OCI-LY3 (cell line): ENCODE data around the gene CLEC18B.

Experiments
- H2AFZ ChIP-seq: fragments of 200-600, 300-600 bp; shearing (Covaris generic); 2 replicates; pipeline ENCODE4 v1.6.0; 2014; ENCODE audit warnings: antibody characterized with exemption, low read depth, low read length
- H3K27ac ChIP-seq: fragments of 200-600, 300-600 bp; sonication (generic); 2 replicates; pipeline ENCODE4 v1.5.1; 2014; ENCODE audit warnings: mild to moderate bottlenecking, low read length, moderate library complexity, mixed read lengths
- H3K27me3 ChIP-seq: fragments of 200-600, 300-600 bp; sonication (generic); 2 replicates; pipeline ENCODE4 v1.6.1; 2014; ENCODE audit warnings: low read depth, low read length, mixed read lengths
- H3K36me3 ChIP-seq: fragments of 200-600, 300-600 bp; sonication (generic); replicated peaks from 2 replicates; pipeline ENCODE3; 2014; ENCODE audit warnings: low read depth, low read length, mixed read lengths
- H3K4me1 ChIP-seq: fragments of 300-600, 200-600 bp; sonication (generic); 2 replicates; pipeline ENCODE4 v1.6.1; 2014; ENCODE audit warnings: low read length, mixed read lengths
- H3K4me2 ChIP-seq: fragments of 200-600, 300-600 bp; sonication (generic); 2 replicates; pipeline ENCODE4 v1.6.1; 2014; ENCODE audit warnings: low read length, mixed read lengths
- H3K4me3 ChIP-seq: fragments of 300-600, 200-600 bp; sonication (generic); 2 replicates; pipeline ENCODE4 v1.5.1; 2014; ENCODE audit warnings: antibody characterized with exemption, mild to moderate bottlenecking, low read length, moderate library complexity
- H3K79me2 ChIP-seq: fragments of 300-600, 200-600 bp; shearing (Covaris generic); 2 replicates; pipeline ENCODE4 v1.6.1; 2014; ENCODE audit warnings: mild to moderate bottlenecking, low read length, mixed read lengths
- H3K9ac ChIP-seq: fragments of 300-600, 200-600 bp; shearing (Covaris generic); 2 replicates; pipeline ENCODE4 v1.6.0; 2014; ENCODE audit warnings: mild to moderate bottlenecking, low read length, moderate library complexity
- H3K9me3 ChIP-seq: fragments of 200-600, 300-600 bp; shearing (Covaris generic); 2 replicates; pipeline ENCODE4 v1.6.1; 2014; ENCODE audit warnings: low read length, mixed read lengths; ENCODE audit not compliant: insufficient read depth
- H4K20me1 ChIP-seq: fragments of 200-600, 300-600 bp; sonication (generic); 2 replicates; pipeline ENCODE4 v1.6.1; 2016; ENCODE audit warnings: low read length, mixed read lengths; ENCODE audit not compliant: insufficient read depth
- EZH2phosphoT487 ChIP-seq: fragments of 200-600 bp; shearing (Covaris generic); IDR thresholded peaks from 2 replicates; pipeline ENCODE4 v1.6.1; 2018; ENCODE audit warnings: antibody characterized with exemption, mixed run types, low read depth
- TF ChIP-seq, protein P1 (sequence below): fragments of 200-600, 300-600 bp; sonication (generic); IDR thresholded peaks from 2 replicates; pipeline ENCODE4 v1.5.1; 2014; ENCODE audit warnings: antibody characterized with exemption, low read length, low read depth

CLEC18B gene

DNA sequence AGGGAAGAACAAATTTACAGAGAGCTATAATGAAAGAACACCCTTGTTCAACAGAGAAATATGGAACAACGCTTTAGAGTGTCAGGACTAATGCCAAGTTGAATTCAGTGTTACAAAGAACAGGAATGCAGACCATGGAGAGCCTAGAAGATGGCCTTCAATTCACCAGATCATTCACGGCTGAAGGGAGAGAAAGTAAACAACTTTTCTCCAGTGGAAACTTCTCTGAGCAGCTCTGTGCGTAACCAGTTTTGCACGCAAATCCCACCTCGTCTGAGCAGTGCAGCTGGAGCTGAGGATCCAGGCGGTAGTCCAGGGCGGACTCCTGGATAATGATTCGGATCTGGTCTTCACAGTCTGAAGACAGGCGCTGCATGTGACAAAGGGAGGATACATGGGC is 40.5 kb upstream of the CLEC18B start:
- no peaks in the 10 kb centered on the region for H3K9me3 ChIP-seq
- H3K4me2 ChIP-seq: no peak overlapping the region
- H4K20me1 ChIP-seq: no peaks in the 10 kb centered on the region
- no peak overlapping the region for H3K9ac ChIP-seq
- TF ChIP-seq EZH2phosphoT487: no peak
- TF ChIP-seq, protein P1, sequence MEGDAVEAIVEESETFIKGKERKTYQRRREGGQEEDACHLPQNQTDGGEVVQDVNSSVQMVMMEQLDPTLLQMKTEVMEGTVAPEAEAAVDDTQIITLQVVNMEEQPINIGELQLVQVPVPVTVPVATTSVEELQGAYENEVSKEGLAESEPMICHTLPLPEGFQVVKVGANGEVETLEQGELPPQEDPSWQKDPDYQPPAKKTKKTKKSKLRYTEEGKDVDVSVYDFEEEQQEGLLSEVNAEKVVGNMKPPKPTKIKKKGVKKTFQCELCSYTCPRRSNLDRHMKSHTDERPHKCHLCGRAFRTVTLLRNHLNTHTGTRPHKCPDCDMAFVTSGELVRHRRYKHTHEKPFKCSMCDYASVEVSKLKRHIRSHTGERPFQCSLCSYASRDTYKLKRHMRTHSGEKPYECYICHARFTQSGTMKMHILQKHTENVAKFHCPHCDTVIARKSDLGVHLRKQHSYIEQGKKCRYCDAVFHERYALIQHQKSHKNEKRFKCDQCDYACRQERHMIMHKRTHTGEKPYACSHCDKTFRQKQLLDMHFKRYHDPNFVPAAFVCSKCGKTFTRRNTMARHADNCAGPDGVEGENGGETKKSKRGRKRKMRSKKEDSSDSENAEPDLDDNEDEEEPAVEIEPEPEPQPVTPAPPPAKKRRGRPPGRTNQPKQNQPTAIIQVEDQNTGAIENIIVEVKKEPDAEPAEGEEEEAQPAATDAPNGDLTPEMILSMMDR: no peak
- no peaks in the 10 kb centered on the region for H3K27me3 ChIP-seq
- H3K4me1 ChIP-seq: peaks cover 15% of the 10 kb centered on the region
- H3K4me3 ChIP-seq: no peak overlapping the region
- H3K27ac ChIP-seq: no peak overlapping the region
- H2AFZ ChIP-seq: no peak overlapping the region
- H3K36me3 ChIP-seq: peaks cover 55% of the 10 kb centered on the region
- no peaks in the 10 kb centered on the region for H3K79me2 ChIP-seq

DNA sequence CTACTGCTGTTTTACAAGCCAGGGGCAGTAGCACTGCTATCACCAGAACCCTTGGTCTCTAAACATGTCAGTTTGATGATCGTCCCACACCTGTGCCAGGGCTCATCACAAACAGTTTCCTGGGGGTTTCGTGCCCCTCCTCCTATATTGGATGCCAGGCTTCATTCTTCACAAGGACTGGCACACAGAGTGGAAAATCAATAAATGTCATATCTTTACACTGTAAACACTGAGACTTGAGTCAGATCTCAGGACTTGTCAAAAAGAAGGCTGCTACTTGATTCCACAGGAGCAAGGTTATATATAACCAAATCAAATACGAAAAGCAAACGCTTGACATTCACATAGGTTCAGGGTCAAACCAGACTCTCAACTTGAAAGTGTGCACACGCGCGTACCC is 39.3 kb upstream of the CLEC18B start:
- H3K9ac ChIP-seq: no peak overlapping the region
- no peaks in the 10 kb centered on the region for H3K27me3 ChIP-seq
- H4K20me1 ChIP-seq: no peaks in the 10 kb centered on the region
- peaks cover 13% of the 10 kb centered on the region for H3K4me1 ChIP-seq
- no peak overlapping the region for H3K4me2 ChIP-seq
- no peaks in the 10 kb centered on the region for H3K79me2 ChIP-seq
- H3K4me3 ChIP-seq: no peak overlapping the region
- H2AFZ ChIP-seq: no peak overlapping the region
- TF ChIP-seq EZH2phosphoT487: no peak
- TF ChIP-seq, protein P1: no peak
- H3K9me3 ChIP-seq: no peaks in the 10 kb centered on the region
- peaks cover 56% of the 10 kb centered on the region for H3K36me3 ChIP-seq
- no peak overlapping the region for H3K27ac ChIP-seq

DNA sequence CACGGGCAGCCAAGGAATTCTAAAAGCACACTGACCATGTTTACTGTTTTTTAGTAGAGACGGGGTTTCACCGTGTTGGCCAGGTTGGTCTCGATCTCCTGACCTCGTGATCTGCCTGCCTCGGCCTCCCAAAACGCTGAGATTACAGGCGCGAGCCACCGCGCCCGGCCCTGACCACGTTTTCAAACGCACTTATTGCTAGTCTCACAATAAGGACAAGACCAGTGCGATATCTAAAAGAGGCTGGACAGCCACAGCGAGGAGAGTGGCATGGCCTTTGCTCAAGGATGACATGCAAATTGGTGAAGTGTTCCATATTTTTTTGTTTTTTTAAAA is 35.0 kb upstream of the CLEC18B start:
- H3K27ac ChIP-seq: no peak overlapping the region
- TF ChIP-seq, protein P1: no peak
- no peak for TF ChIP-seq EZH2phosphoT487
- H3K79me2 ChIP-seq: no peaks in the 10 kb centered on the region
- no peak overlapping the region for H3K4me2 ChIP-seq
- H3K27me3 ChIP-seq: no peaks in the 10 kb centered on the region
- peaks cover 4% of the 10 kb centered on the region; the same call in 1 of the 2 replicates for H3K4me1 ChIP-seq
- H2AFZ ChIP-seq: no peak overlapping the region
- H3K9me3 ChIP-seq: no peaks in the 10 kb centered on the region
- peaks cover 49% of the 10 kb centered on the region for H3K36me3 ChIP-seq
- no peak overlapping the region for H3K4me3 ChIP-seq
- H4K20me1 ChIP-seq: no peaks in the 10 kb centered on the region
- no peak overlapping the region for H3K9ac ChIP-seq

DNA sequence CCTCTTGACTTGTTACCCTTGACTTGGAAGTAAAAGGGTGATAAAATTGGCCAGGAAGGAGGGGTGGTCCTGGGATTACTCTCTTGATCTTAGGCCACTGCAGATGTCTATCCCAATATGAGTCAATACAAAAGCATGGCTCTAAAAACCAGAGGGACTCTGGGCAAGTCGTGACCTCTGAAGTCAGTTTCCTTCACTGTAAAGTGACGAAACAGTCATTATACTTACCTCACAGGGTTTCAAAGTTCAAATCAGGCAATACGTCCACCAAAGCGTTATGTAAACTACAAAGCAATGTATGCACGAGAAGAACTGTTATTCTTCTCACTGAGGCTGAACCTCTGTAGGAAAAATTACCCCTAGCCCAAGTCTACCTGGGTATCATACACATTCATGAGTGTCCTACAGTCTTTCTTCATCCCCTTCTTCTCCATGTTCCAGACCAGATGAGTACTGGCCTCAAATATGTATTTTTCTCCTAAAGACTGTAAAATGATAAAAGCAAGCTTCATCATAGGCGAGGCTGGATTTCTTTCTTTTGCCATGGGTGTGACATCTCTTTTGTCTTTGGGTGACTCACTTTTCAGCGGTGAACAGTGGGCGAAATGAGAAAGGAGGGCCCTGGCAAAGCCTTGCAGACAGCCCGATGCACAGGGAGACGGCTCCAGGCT is 34.5 kb upstream of the CLEC18B start:
- H3K9ac ChIP-seq: no peak overlapping the region
- H3K9me3 ChIP-seq: no peaks in the 10 kb centered on the region
- peaks cover 4% of the 10 kb centered on the region; the same call in 1 of the 2 replicates for H3K4me1 ChIP-seq
- H3K4me3 ChIP-seq: no peak overlapping the region
- peaks cover 51% of the 10 kb centered on the region for H3K36me3 ChIP-seq
- H4K20me1 ChIP-seq: no peaks in the 10 kb centered on the region
- no peaks in the 10 kb centered on the region for H3K27me3 ChIP-seq
- H2AFZ ChIP-seq: no peak overlapping the region
- no peak overlapping the region for H3K27ac ChIP-seq
- TF ChIP-seq EZH2phosphoT487: no peak
- TF ChIP-seq, protein P1: no peak
- H3K79me2 ChIP-seq: no peaks in the 10 kb centered on the region
- H3K4me2 ChIP-seq: no peak overlapping the region
